GM23338 (cell line): Measurements from ENCODE around the gene UBE2E2. TPM values are rescaled to one million over a fixed set of nuclear protein-coding genes. Genes with fewer than 3 reads are reported as not detected.
A peak's percentile ranks its signal among the peaks of the same experiment; 100 is the strongest.

ENCODE experiments used
- ATAC-seq: fragments of 200-7000 bp; cut with Tn5 transposase; 3 replicates; pipeline ENCODE4 v1.9.1; 2020
- DNase-seq: peaks from one replicate; pipeline ENCODE4 v3.0.0-alpha.2; 2015; ENCODE audit warnings: low spot score
- H2AFZ ChIP-seq: fragments of 200-600 bp; sonication (generic); 2 replicates; pipeline ENCODE4 v1.8.0; 2016; ENCODE audit warnings: antibody characterized with exemption, mild to moderate bottlenecking, moderate library complexity
- H3F3A ChIP-seq: fragments of 200-600 bp; sonication (generic); replicated peaks from 2 replicates; pipeline ENCODE4 v1.8.0; 2017; ENCODE audit warnings: antibody characterized with exemption, mixed run types, low read depth
- H3K27ac ChIP-seq: fragments of 200-600 bp; sonication (generic); 2 replicates; pipeline ENCODE4 v1.6.1; 2016; ENCODE audit warnings: low read depth
- H3K27me3 ChIP-seq: fragments of 200-600 bp; sonication (generic); 2 replicates; pipeline ENCODE4 v1.8.0; 2016; ENCODE audit warnings: mild to moderate bottlenecking, mixed run types, moderate library complexity; ENCODE audit not compliant: insufficient read depth
- H3K36me3 ChIP-seq: fragments of 200-600 bp; sonication (generic); 2 replicates; pipeline ENCODE4 v1.8.0; 2016; ENCODE audit warnings: mild to moderate bottlenecking; ENCODE audit not compliant: insufficient read depth
- H3K4me1 ChIP-seq: fragments of 200-600 bp; sonication (generic); 2 replicates; pipeline ENCODE4 v1.8.0; 2016; ENCODE audit warnings: mild to moderate bottlenecking, moderate library complexity; ENCODE audit not compliant: insufficient read depth
- H3K4me2 ChIP-seq: fragments of 200-600 bp; sonication (generic); 2 replicates; pipeline ENCODE4 v1.7.1; 2017; ENCODE audit warnings: mixed run types
- H3K4me3 ChIP-seq: fragments of 200-600 bp; sonication (generic); 2 replicates; pipeline ENCODE4 v1.6.1; 2016; ENCODE audit warnings: mixed run types
- H3K79me2 ChIP-seq: fragments of 200-600 bp; sonication (generic); replicated peaks from 2 replicates; pipeline ENCODE4 v1.8.0; 2017; ENCODE audit warnings: mild to moderate bottlenecking; ENCODE audit not compliant: insufficient read depth
- H3K9me2 ChIP-seq: fragments of 200-600 bp; sonication (generic); 2 replicates; pipeline ENCODE4 v1.8.0; 2017; ENCODE audit not compliant: insufficient read depth
- H4K20me1 ChIP-seq: fragments of 200-600 bp; sonication (generic); replicated peaks from 2 replicates; pipeline ENCODE4 v1.8.0; 2017; ENCODE audit warnings: mild to moderate bottlenecking; ENCODE audit not compliant: insufficient read depth
- H3K27ac Mint-ChIP-seq: 2 replicates; pipeline ENCODE4 v1.8.0; 2020; ENCODE audit warnings: inconsistent platforms, mild to moderate bottlenecking, moderate library complexity, mixed read lengths
- H3K27me3 Mint-ChIP-seq: 3 replicates; pipeline ENCODE4 v1.8.0; 2022; ENCODE audit warnings: low read depth, mild to moderate bottlenecking, moderate library complexity, mixed read lengths, inconsistent platforms; ENCODE audit not compliant: insufficient read depth, poor library complexity
- H3K36me3 Mint-ChIP-seq: 3 replicates; pipeline ENCODE4 v1.8.0; 2021; ENCODE audit warnings: low read depth, mild to moderate bottlenecking, inconsistent platforms, moderate library complexity, mixed read lengths
- H3K4me1 Mint-ChIP-seq: 3 replicates; pipeline ENCODE4 v1.8.0; 2020; ENCODE audit warnings: mild to moderate bottlenecking, inconsistent platforms, mixed read lengths
- H3K4me3 Mint-ChIP-seq: 3 replicates; pipeline ENCODE4 v1.8.0; 2021; ENCODE audit warnings: moderate library complexity, mild to moderate bottlenecking, inconsistent platforms, mixed read lengths
- H3K9me3 Mint-ChIP-seq: 3 replicates; pipeline ENCODE4 v1.8.0; 2020; ENCODE audit warnings: moderate library complexity, mild to moderate bottlenecking, inconsistent platforms, mixed read lengths
- NANOG ChIP-seq: IDR thresholded peaks from 2 replicates; pipeline ENCODE4 v1.6.1; 2016; ENCODE audit warnings: antibody characterized with exemption, borderline replicate concordance
- ZNF114 ChIP-seq: fragments of 250-450 bp; sonication (Bioruptor Pico); IDR thresholded peaks from 2 replicates; pipeline ENCODE4 v1.5.0; 2020; ENCODE audit warnings: mild to moderate bottlenecking, moderate library complexity
- polyA plus RNA-seq: library from polyadenylated mRNA; unstranded; fragments of >200 nt; fragmentation: Nextera tagmentation; extraction: Ambion mirVana; gene quantifications from 2 replicates; pipeline ENCODE4 v1.2.1, GENCODE V29; 2016
- total RNA-seq: library from RNA; depleted of rRNA; stranded (reverse); fragments of >200 nt; shearing (Covaris generic); gene quantifications from 2 replicates; pipeline ENCODE4 v1.2.3, GENCODE V29; 2014
- TF ChIP-seq, protein P1 (sequence below): fragments of 250-450 bp; sonication (Bioruptor Pico); IDR thresholded peaks from 2 replicates; pipeline ENCODE4 v1.5.0; 2020; ENCODE audit warnings: mild to moderate bottlenecking, moderate library complexity

UBE2E2 gene
- total and polyA plus RNA-seq, 2 experiments from 2014 or later = 86.9 to 169 TPM

DNA sequence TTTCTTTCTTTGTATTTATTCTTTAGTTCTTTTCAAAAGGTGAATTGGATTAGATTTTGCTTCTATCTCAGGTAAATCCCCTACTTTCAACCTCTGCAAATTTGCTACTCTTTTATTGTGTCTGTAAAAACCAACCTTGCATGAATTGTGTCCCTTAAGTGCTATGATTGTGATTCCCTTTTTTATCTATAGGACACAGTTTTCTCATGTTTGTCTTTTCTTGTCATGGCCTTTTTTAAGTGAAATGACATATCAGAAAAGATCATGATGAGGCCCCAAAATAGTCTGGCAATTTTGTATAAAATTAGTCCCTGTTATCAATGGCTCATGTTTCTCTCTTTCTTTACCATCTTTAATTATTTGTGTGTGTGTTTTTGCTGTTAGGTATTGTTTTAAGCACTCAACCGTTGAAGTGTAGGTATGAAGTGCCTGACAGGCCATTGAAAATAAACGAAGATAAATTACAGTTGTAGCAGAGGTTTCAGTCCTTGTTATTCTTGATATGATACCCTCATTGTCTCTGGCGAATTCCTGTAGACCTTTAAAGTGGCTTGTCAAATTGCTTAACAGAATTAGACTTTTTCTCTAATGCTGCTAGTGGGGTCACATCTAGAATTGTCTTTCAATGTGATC is 184.3 kb downstream of the UBE2E2 start:
- Histone ChIP-seq H3K36me3 (no peaks in the 10 kb centered on the region), H3F3A (no peaks in the 10 kb centered on the region), H3K4me1 (peaks cover 36% of the 10 kb centered on the region), H4K20me1 (no peaks in the 10 kb centered on the region), H3K79me2 (peaks cover 25% of the 10 kb centered on the region), H3K9me2 (no peaks in the 10 kb centered on the region), H2AFZ (no peak overlapping the region), H3K4me3 (no peak overlapping the region), H3K4me2 (no peak overlapping the region), H3K27ac (no peak overlapping the region), H3K27me3 (no peaks in the 10 kb centered on the region)
- Mint-ChIP-seq H3K4me3 (no peak overlapping the region), H3K27ac (0 out of 2 replicates have a peak overlapping the region, but pooled peaks have one; percentile 40), H3K27me3 (peaks cover 5% of the 10 kb centered on the region), H3K9me3 (no peaks in the 10 kb centered on the region; the same call in 2 of the 3 replicates), H3K4me1 (peaks cover 46% of the 10 kb centered on the region), H3K36me3 (peaks cover 7% of the 10 kb centered on the region; the same call in 2 of the 3 replicates)
- no peak for DNase-seq
- TF ChIP-seq, protein P1, sequence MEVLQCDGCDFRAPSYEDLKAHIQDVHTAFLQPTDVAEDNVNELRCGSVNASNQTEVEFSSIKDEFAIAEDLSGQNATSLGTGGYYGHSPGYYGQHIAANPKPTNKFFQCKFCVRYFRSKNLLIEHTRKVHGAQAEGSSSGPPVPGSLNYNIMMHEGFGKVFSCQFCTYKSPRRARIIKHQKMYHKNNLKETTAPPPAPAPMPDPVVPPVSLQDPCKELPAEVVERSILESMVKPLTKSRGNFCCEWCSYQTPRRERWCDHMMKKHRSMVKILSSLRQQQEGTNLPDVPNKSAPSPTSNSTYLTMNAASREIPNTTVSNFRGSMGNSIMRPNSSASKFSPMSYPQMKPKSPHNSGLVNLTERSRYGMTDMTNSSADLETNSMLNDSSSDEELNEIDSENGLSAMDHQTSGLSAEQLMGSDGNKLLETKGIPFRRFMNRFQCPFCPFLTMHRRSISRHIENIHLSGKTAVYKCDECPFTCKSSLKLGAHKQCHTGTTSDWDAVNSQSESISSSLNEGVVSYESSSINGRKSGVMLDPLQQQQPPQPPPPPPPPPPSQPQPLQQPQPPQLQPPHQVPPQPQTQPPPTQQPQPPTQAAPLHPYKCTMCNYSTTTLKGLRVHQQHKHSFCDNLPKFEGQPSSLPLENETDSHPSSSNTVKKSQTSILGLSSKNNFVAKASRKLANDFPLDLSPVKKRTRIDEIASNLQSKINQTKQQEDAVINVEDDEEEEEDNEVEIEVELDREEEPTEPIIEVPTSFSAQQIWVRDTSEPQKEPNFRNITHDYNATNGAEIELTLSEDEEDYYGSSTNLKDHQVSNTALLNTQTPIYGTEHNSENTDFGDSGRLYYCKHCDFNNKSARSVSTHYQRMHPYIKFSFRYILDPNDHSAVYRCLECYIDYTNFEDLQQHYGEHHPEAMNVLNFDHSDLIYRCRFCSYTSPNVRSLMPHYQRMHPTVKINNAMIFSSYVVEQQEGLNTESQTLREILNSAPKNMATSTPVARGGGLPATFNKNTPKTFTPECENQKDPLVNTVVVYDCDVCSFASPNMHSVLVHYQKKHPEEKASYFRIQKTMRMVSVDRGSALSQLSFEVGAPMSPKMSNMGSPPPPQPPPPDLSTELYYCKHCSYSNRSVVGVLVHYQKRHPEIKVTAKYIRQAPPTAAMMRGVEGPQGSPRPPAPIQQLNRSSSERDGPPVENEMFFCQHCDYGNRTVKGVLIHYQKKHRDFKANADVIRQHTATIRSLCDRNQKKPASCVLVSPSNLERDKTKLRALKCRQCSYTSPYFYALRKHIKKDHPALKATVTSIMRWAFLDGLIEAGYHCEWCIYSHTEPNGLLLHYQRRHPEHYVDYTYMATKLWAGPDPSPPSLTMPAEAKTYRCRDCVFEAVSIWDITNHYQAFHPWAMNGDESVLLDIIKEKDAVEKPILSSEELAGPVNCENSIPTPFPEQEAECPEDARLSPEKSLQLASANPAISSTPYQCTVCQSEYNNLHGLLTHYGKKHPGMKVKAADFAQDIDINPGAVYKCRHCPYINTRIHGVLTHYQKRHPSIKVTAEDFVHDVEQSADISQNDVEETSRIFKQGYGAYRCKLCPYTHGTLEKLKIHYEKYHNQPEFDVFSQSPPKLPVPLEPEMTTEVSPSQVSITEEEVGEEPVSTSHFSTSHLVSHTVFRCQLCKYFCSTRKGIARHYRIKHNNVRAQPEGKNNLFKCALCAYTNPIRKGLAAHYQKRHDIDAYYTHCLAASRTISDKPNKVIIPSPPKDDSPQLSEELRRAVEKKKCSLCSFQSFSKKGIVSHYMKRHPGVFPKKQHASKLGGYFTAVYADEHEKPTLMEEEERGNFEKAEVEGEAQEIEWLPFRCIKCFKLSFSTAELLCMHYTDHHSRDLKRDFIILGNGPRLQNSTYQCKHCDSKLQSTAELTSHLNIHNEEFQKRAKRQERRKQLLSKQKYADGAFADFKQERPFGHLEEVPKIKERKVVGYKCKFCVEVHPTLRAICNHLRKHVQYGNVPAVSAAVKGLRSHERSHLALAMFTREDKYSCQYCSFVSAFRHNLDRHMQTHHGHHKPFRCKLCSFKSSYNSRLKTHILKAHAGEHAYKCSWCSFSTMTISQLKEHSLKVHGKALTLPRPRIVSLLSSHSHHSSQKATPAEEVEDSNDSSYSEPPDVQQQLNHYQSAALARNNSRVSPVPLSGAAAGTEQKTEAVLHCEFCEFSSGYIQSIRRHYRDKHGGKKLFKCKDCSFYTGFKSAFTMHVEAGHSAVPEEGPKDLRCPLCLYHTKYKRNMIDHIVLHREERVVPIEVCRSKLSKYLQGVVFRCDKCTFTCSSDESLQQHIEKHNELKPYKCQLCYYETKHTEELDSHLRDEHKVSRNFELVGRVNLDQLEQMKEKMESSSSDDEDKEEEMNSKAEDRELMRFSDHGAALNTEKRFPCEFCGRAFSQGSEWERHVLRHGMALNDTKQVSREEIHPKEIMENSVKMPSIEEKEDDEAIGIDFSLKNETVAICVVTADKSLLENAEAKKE (CRISPR knock-in tag) = no peak
- no peak for TF ChIP-seq ZNF114 (CRISPR knock-in tag)
- ATAC-seq = no peak

DNA sequence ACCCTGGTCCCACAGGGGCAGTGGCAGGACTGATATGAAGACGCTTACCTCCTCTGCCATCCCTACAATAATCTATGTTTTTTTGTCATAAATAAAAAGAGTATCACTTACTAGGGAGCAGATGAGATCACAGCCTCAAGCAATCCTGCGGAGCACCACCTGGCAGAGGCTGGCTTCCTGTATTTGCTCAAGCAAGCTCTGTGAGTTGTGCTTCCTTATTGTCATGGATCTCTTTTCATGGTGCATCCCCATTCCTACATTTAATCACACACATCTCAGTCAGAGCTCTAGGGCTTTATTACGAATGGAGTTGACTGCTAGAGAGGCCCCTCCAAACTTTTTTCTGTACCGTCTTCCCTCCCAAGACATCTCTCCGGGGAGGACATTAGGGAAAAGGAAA is 186.0 kb downstream of the UBE2E2 start:
- Histone ChIP-seq H3K4me3 (no peak overlapping the region), H2AFZ (no peak overlapping the region), H3K79me2 (peaks cover 25% of the 10 kb centered on the region), H3K9me2 (no peaks in the 10 kb centered on the region), H3K36me3 (no peaks in the 10 kb centered on the region), H3K27ac (peak overlapping the region; percentile 35), H3K4me2 (peak overlapping the region; percentile 56), H4K20me1 (no peaks in the 10 kb centered on the region), H3K4me1 (peaks cover 36% of the 10 kb centered on the region), H3F3A (no peaks in the 10 kb centered on the region), H3K27me3 (no peaks in the 10 kb centered on the region)
- Mint-ChIP-seq H3K27ac (peak overlapping the region; percentile 77; the same call in 1 of the 2 replicates), H3K27me3 (peaks cover 5% of the 10 kb centered on the region), H3K9me3 (no peaks in the 10 kb centered on the region; the same call in 2 of the 3 replicates), H3K4me3 (0 out of 3 replicates have a peak overlapping the region, but pooled peaks have one; percentile 20), H3K36me3 (peaks cover 7% of the 10 kb centered on the region; the same call in 2 of the 3 replicates), H3K4me1 (peaks cover 51% of the 10 kb centered on the region)
- ATAC-seq = peak; percentile 96
- DNase-seq = peak; percentile 84
- peak; percentile 41; the same call in 1 of the 2 replicates for TF ChIP-seq NANOG
- TF ChIP-seq, protein P1 (CRISPR knock-in tag) = peak; percentile 62; the same call in 1 of the 2 replicates
